GM12801 (cell line): ENCODE results near the gene ARL14EP.

Experiments used
- TF ChIP-seq, protein P1 (sequence below): IDR thresholded peaks from one replicate; pipeline ENCODE4 v1.5.1; 2011; ENCODE audit warnings: control low read depth; ENCODE audit not compliant: insufficient read length; ENCODE audit errors: extremely low read depth

ARL14EP gene

DNA sequence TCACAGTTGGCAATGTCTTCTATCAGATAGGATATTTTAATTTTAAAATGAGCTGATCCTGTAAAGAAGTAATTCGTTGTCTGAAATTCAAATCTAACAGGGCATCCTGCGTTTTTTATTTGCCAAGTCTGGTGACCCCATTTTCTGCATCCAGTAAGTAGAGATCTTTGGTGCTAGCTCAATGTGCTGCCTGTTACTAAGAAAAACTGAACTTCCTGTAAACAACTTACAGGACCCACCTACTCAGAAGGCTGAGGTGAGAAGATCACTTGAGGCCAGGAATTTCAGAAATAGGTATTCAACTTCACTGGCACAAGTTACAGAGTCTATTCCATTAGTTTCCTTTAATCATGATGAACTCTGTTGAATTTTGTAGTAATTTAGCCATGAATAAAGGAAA, 4.0 kb downstream of the ARL14EP start:
- TF ChIP-seq, protein P1, sequence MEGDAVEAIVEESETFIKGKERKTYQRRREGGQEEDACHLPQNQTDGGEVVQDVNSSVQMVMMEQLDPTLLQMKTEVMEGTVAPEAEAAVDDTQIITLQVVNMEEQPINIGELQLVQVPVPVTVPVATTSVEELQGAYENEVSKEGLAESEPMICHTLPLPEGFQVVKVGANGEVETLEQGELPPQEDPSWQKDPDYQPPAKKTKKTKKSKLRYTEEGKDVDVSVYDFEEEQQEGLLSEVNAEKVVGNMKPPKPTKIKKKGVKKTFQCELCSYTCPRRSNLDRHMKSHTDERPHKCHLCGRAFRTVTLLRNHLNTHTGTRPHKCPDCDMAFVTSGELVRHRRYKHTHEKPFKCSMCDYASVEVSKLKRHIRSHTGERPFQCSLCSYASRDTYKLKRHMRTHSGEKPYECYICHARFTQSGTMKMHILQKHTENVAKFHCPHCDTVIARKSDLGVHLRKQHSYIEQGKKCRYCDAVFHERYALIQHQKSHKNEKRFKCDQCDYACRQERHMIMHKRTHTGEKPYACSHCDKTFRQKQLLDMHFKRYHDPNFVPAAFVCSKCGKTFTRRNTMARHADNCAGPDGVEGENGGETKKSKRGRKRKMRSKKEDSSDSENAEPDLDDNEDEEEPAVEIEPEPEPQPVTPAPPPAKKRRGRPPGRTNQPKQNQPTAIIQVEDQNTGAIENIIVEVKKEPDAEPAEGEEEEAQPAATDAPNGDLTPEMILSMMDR = no peak

DNA sequence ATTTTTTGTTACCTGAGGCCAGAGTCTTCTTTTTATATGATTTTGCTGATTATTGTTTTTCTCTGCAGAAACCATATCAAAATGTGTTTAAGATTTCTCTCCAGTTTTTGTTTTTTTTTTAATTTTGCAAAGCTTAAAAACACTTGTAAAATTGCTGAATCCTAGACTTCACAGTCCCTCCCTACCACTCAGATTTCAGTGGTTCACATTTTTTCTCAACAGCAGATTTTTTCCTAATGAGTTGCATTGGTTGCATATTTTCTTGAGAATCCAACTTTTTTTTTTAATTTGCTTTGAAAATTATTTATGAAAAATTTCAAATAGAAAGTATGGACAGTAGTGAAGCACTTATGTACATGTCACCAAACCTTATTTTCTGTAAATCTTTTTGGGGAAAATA, 5.8 kb downstream of the ARL14EP start:
- TF ChIP-seq, protein P1 = no peak

- TF ChIP-seq, protein P1 = no peak
These were observed 6.4 kb downstream of the ARL14EP start for GRCh38 chr11:30329150-30329940.

GRCh38 chr11:30333405-30333804, 10.5 kb downstream of the ARL14EP start:
- TF ChIP-seq, protein P1 = no peak

GRCh38 chr11:30342736-30343166, 19.8 kb downstream of the ARL14EP start:
- TF ChIP-seq, protein P1 = no peak

DNA sequence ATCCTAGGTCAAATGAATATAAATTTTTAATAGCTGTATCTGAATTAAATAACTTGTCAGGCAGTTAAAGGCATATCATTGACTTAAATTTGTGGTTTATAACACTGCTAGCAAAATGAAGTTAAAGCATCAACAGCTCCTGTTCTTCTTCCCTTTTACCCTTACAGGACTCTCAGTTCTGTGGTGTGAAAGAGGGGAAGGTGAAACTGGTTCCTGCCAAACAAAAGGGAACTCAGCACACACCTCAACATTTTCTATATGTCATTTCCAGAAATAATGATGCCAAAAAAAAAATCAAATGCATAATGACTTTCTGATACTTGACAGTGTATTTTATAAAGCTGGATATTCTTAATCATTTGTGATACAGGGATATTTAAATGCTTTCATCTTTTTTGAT, 21.2 kb downstream of the ARL14EP start:
- TF ChIP-seq, protein P1 = no peak

GRCh38 chr11:30345644-30346043, 22.7 kb downstream of the ARL14EP start:
- TF ChIP-seq, protein P1 = no peak
